Stimulated activated CD4-positive, alpha-beta T cell treated with anti-CD3 and anti-CD28 coated beads, Interleukin-12 subunit alpha, Interleukin-12 subunit beta, amount 100 ng/mL, for 4 hours (primary cell): ENCODE measurements around the gene STON2.
"Not testable (repeated sequence)": the region's sequence is repeated elsewhere in the genome, so short reads cannot be mapped to it uniquely, and the experiment has no call there.

Experiments used
- DNase-seq: peaks from one replicate; pipeline ENCODE4 v3.0.0-alpha.2; 2020

Gene STON2

DNA sequence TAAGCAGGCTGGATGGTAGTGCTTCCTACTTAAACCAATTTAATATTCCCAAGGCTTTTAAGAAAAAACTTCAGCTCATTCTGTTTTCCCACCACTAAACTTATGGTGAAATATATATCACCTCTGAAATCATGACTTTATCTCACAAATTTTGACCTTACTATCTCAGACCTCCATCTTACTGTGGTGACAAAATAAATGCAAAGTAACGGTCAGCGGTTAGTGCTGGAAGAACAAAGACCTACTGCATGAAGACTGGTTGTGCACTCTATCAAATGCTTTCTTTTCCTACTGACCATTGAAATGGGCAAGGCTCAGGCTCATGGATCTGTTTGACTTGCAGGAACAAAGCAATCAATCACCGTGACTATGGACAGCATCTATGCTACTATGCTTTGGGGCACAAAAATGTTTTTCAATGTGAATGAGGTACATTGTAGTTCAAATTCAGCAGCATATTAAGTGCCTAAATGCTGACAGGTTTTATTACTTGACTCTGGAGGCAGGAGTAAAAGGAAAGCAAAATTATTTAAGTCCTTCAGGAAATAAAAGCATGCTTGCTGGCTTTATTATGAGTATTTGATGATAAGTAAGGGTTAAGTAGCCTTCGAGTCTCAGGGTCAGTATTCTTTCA is 136.2 kb downstream of the STON2 start:
- DNase-seq = no peak

DNA sequence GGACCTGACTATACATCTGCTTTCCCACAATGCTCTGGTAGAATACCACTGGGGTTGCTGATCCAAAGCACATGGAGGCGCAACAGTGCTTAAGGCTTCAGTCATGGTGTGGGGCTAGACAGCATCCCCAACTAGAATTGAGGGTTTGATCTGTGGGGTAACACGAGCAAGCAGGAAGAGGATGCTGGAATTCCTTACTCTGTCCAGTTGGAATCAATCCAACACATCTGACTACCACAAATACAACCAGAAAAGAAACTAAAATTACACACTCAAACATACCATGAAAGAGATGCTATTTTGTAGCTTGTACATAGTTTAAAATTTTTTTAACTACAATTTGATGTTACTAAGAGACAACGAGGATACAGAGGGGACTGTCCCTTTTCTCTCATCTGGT is 138.9 kb downstream of the STON2 start:
- DNase-seq = no peak

DNA sequence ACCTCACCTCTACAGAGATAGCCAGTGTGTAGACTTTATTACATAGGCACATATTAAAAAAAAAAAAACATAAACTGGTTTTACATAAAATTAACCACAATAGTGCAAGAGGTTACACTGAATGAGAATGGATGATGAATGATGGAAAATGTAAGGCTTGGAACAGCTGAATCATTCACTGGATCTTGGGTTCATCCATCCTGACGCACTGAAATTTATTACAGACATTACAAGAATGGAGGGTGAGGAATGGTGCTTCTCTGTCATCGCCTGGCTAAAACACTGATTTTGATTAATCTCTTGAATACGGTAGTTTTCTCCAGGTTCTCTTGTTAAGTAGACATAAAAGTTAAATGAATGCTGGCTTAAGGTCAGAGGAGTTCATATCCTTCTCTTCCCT is 139.4 kb downstream of the STON2 start:
- no peak for DNase-seq

DNA sequence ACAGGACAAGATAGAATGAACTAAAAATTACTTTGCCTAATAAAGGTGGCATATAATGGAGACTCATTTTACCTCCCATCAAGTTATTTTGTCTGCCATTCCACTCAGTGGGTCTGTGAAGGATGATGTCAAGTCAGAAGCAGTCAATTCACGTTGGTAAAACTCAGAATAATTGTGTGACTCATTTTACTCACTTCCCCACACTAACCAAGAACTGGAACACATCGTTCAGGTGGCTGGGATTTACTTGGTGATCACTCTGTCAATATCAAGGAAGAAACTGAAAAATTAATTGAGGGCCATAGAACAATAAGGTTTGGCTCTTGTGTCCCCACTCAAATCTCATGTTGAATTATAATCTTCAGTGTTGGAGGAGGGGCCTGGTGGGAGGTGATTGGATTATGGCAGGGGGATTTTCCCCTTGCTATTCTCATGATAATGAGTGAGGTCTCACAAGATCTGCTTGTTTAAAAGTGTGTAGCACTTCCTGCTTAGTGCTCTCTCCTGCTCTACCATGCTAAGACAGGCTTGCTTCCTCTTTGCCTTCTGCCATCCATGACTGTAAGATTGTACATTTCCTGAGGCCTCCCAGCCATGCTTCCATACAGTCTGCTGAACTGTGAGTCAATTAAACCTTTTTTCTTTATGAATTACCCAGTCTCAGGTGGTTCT is 143.7 kb downstream of the STON2 start:
- no peak for DNase-seq

DNA sequence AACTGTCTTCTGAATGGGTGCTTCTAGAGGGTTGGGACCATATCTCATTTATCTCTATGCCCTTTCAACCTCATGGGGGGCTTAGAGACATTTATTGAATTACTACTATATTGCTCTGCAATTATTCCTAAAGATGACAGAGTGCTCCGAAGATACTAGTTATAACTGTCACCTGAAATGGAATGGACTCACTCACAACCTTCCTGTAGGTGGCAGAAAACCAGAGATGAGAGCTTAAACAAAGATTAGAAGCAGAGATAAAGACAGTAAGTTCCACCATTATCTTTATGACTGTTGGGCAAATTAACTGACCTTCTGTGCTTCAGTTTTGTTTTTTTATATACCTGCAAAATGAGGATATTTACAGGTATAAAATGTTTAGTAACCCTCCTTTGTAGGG is 147.8 kb downstream of the STON2 start:
- no peak for DNase-seq

DNA sequence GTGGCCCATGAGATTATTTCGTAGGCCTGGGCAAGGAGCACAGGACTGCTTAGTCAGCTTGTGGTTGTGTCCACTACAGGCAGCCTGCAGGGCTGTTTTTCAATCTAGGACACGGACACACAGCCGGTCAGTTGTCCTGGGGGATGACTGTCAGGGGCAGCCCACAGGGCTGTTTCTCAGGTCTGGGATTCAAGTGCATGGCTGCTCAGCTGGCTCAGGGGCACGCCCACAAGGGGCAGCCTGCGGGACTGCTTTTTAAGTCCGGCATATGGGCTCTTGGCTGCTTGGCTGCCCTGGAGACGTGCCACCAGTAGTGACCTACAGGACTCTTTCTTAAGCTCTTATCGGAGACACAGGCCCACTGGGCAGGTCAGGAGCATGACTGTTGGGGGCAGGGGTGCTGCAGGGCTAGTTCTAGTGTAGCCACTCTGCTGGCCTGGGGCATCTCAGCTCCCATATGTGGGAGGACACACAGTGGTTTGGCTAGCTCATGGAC is 152.8 kb downstream of the STON2 start:
- no peak for DNase-seq

DNA sequence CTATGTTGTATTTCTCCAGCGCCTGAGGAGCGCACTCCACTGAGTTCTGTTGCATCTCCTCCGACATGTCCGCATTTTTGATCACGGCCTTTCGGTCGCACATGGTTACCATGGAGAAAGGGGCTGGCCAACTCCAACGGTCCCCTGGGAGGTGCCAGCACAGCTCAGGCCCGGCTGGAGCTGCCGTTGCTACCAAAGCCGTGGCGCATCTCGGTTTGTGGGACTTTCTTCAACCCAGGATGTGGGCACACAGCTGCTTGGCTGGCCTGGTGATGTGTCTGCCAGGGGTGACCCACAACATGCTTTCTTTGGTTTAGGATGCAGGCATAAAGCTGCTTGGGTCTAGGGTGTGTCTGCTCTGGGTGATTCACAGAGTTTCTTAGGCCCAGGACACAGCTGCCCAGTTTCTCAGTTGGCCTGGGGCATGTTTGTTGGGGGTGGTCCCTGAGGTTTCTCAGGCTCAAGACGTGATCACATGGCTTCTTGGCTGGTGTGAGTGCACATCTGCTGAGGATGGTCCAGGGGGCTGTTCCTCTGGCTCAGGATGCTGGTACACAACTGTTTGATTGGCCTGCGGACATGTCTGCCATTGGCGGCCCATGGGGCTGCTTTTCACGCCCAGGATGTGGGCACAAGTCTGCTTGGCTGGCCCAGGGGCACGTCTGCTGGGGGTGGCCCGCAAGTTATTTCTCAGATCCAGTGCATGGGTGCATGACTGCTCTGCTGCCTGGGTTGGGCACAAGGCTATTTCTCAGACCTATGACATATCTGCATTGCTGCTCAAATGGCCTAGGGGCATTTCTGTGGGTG is 153.5 kb downstream of the STON2 start:
- DNase-seq = no peak

DNA sequence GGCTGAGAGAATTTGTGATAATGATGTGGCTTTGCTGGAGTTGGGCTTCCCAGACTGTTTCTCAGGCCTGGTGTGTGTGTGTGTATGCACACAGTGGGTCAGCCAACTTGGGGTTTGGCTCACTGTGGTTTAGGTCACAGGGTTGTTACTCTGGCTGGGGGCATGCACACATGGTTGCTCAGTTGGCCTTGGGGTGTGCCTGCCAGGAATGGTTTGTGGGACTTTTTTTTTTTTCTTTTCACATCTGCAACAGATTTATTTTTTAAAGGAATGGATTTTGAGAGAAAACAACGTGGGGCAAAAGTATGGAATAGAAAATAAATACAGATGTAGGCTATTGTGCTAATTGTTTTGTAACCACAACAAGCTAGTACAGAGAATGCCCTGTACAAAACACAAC is 154.4 kb downstream of the STON2 start:
- no peak for DNase-seq

DNA sequence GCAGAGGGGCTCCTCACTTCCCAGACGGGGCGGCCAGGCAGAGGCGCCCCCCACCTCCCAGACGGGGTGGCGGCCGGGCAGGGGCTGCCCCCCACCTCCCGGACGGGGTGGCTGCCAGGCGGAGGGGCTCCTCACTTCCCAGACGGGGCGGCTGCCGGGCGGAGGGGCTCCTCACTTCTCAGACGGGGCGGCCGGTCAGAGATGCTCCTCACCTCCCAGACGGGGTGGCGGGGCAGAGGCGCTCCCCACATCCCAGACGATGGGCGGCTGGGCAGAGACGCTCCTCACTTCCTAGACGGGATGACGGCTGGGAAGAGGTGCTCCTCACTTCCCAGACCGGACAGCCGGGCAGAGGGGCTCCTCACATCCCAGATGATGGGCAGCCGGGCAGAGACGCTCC is 155.7 kb downstream of the STON2 start:
- DNase-seq = not testable (repeated sequence)

DNA sequence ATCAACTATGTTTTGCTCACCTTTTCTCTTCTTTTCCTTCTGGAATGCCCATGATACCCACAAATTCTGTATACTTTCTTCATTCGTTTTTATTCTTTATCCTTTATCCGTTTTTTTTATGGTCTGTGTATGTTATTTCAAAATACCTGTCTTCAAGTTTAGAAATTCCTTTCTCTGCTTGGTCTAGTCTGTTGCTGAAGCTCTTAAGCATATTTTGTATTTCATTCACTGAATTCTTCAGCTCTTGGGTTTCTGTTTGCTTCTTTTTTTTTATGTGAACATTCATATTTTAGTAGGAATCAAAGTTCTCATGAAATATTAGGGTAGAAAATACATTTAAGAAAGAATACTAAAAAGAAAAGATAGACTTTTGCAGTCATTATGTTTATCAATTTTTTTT is 156.6 kb downstream of the STON2 start:
- no peak for DNase-seq

DNA sequence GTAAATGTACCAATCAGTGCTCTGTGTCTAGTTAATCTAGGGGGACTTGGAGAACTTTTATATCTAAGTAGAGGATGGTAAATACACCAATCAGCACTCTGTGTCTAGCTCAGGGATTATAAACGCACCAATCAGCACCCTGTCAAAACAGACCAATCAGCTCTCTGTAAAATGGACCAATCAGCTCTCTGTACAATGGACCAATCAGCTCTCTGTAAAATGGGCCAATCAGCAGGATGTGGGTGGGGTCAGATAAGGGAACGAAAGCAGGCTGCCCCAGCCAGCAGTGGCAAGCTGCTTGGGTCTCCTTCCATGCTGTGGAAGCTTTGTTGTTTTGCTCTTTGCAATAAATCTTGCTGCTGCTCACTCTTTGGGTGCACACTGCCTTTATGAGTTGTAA is 163.3 kb downstream of the STON2 start:
- DNase-seq = not testable (repeated sequence)

DNA sequence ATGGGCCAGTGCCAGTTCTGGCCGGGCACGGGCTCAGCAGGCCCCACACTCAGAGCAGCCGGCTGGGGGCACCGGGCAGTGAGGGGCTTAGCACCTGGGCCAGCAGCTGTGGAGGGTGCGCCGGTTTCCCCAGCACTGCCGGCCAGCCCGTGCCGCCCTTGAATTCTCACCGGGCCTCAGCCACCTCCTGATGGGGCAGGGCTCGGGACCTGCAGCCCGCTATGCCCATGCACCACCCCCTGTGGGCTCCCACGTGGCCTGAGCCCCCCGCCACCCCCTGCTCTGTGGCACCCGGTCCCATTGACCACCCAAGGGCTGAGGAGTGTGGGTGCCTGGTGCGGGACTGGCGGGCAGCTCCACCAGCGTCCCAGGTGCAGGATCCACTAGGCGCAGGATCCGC is 164.0 kb downstream of the STON2 start:
- no peak for DNase-seq

DNA sequence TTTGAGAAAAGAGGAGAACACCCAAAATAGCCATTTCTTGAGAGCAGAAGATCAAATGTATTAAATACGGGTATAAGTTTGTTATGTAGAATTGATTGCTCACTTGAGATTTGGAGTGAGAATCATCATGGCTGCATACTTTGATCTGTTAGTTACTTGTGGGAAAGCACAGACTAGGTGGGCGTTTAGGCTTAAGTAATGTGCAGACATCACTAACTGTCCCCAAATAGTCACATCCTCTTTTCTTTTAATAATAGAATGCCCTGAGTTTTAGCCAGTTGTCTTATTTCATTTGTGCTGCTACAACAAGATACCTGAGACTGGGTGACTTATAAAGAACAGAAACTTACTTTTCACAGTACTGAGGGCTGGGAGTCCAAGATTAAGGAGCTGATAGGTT is 165.0 kb downstream of the STON2 start:
- DNase-seq = no peak

DNA sequence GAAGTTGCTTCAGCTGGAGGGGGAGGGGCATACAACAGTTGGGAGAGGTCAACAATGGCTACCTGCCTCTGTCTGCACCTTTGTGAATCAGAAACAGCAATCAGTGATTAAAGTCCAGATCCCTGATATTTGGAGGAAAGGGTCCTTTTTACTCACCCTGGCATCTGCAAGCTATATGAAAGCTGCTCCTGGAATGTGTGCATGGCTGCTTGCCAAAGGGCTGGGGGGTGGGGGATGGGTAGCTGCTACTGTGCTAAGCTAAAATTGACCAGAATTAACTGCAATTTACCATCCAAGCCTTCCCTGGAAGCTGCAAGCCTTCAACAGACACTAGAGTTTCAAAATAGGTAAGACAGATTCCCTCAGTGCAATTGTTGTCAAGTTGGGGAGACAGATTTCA is 165.8 kb downstream of the STON2 start:
- DNase-seq = no peak

DNA sequence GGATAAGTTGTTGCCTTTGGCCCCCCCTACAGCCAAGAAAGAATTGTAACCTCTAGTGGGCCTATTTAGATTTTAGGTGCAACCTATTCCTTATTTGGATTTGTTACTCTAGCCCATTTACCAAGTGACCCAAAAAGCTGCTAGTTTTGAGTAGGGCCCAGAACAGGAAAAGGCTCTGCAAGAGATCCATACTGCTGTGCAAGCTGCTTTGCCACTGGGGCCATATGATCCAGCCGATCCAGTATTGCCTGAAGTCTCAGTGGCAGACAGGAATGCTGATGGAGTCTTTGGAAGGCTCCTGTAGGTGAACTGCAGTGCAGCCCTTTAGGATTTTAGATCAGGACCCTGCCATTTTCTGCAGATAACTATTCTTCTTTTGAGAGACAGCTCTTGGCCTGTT is 166.5 kb downstream of the STON2 start:
- no peak for DNase-seq

DNA sequence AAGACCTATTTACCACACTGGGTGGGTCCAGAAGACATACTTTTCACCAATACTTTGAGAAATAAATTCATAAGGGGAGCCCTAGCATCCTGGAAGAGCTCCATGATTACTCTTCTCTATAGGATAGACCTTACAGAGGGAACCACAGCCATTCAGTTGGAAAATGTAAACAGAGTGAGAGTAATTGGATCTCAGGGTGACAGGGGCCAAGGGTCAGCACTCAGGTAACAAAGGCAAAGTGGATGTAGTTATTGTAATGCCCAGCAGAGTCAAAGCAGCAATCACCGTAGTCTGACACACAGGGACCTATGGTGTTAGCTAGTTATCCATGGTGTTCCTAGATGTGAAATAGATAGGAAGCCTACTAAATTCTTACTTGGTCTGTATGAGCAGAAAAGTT is 168.6 kb downstream of the STON2 start:
- DNase-seq = no peak

DNA sequence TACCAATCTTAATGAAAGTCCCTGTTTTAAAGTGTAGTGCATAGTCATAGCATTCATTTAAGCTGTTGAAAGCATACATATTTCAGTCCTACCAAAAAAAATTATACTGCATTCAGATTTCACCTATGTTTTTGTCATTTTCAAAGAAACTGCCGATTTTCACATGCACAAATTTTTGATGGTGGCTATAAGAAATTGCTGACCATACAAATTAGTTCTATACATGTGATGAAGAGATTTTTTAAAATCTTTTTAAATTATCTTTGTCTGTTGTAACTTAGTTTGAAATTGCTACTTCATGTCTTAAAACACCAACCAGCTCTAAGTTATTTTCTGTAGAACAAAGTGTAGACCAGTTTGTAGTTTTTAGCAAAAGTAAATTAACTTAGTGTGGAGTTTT is 175.9 kb downstream of the STON2 start:
- DNase-seq = no peak

DNA sequence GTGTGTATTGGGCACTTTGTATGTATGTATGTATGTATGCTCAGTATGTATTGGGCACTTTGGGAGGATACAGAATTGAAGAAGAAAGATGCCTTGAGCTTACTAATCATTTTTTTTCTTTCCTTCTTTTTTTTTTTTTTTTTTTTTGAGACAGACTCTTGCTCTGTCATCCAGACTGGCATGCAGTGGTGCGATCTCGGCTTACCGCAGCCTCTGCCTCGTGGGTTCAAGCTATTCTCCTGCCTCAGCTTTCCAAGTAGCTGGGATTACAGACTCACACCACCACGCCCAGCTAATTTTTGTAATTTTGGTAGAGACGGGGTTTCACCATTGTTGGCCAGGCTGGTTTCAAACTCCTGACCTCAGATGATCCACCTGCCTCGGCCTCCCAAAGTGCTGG is 176.3 kb downstream of the STON2 start:
- DNase-seq = not testable (repeated sequence)

DNA sequence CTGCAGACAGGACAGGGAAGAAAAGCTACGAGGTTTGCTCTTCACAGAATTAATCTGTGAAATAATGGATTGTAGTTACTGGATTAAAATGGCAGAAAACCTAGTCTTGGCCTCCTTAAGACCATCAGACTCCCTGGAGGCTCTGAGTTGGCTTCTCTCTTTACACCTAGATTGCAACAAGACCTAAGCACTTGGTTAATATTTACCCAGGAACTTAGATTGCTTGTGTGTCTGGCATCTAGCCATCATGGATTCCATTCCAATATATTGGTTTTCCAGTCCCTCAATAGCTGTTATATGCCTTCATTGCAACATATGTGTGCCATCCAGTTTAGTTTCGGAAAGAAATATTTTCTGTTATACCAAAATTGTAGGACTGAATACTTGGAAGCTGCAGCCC is 177.4 kb downstream of the STON2 start:
- no peak for DNase-seq

DNA sequence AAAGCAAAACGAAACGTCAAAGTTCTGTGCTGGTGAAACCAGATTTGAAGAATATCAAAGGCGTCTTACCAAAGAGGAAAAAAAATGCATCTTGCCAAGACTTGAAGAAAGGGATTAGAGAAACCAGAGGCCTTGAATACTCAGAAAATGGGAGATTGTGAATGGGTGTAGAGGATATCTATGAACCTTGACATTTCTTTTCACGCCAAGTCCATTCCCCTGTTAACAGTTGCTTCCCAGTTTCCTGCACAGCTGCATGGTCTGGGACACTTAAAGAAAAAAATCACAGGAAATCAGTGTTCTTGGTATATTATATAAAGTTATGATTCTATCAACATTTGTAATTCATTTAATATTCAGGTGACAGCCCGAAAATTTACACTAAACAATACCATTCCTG is 178.0 kb downstream of the STON2 start:
- no peak for DNase-seq

DNA sequence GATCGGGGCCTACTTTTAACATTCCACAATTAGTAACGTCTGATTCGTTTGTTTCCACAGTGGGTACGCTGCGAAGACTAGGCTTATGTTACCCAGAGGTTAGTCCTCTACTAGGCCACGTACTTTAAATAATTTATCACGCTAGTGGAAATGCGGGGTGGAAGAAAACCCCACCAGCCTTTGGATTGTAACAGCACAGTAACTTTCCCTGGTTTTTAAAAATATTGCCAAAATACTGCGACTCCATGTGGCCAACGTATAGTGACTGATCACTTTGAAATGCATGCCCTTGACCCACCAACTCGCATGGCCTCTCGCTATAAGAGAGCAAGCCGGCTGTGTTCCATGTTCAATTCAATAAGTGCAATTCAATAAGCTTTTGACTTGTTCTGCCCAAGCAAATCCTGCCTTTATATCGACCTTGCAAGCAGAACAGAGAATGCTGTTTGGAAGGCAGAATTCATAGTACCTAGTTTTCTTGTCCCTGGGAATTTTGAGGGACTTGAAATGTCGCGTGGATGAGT is 178.5 kb downstream of the STON2 start:
- peak; percentile 9 for DNase-seq

DNA sequence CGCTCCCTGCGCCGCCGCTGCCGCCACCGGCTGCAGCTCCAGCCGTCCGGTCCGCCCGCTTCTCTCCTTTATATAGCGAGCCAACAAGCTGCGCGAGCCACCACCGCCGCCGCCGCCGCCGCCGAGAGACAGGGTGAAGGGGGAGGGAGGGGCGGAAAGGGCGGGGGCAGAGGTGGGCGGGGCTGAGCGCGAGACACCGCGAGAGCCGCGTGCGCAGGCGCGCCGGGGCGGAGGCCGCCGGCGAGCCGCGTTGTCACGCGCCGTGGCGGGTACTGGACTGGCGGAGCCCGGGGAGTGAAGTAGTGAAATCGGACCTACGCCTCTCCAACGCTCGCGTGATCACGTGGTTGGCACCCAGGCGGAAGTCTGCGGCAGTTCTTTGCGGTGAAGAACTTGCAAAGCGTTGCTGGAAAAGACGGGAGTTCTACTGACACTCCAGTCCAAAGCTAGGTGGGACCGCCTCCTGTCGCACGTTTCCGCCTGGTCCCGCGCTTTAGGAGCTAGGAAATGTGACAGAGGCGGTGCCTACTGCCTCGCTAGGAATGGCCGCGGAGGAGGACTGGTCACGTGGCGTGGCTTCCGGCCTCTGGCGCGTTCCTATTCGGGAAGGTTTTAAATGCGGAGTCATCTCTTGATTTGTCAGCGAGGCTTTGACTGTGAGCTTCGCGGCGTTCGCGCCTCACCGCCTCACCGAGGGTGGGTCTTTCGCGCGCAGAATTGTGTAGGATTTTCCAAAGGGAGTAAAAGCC is 179.1 kb downstream of the STON2 start, which contains the start of gene GTF2A1:
Gene GTF2A1 (minus strand): TSS at position 130 of the 749 bp plus-strand sequence. CDS start 441 bp downstream, outside the sequence.
- DNase-seq = peak; percentile 93

DNA sequence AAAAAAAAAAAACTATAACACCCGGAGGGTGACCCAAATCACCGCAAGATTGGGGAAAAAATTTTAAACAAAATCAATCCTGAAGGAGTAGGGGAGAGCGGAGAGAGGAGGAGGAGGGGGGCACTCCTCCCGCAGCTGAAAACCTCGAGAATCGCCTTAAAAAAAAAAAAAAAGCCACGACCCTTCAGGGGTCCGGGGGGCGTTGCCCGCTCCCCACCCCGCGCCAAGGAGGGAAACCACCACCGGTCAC is 179.6 kb downstream of the STON2 start:
- no peak for DNase-seq
